HepG2 (cell line): ENCODE data around the gene SIK3. TPM values are rescaled to one million over a fixed set of nuclear protein-coding genes. Genes with fewer than 3 reads are reported as not detected.
"Not testable (repeated sequence)": the region's sequence is repeated elsewhere in the genome, so short reads cannot be mapped to it uniquely, and the experiment has no call there.

Source experiments
- AHDC1 ChIP-seq: sonication (generic); formaldehyde crosslinking; IDR thresholded peaks from 2 replicates; pipeline ENCODE4 v1.5.1; 2020; ENCODE audit warnings: mild to moderate bottlenecking, missing genetic modification reagents, borderline replicate concordance
- ATF7 ChIP-seq, 2 experiments: fragments of 450-650 bp in 1 of 2; sonication (generic) in 1 of 2; formaldehyde crosslinking in 1 of 2; IDR thresholded peaks; 2 replicates each; pipeline versions ENCODE4 v1.4.0 to v1.6.1; 2016 to 2020; ENCODE audit warnings: antibody characterized with exemption in 1 of 2, mild to moderate bottlenecking in 1 of 2, missing genetic modification reagents in 1 of 2
- CAMTA2 ChIP-seq: sonication (generic); formaldehyde crosslinking; IDR thresholded peaks from 2 replicates; pipeline ENCODE4 v1.4.0; 2020; ENCODE audit warnings: mild to moderate bottlenecking, missing genetic modification reagents, borderline replicate concordance
- FOXC1 ChIP-seq: sonication (generic); formaldehyde crosslinking; IDR thresholded peaks from 2 replicates; pipeline ENCODE4 v1.8.0; 2022; ENCODE audit warnings: mild to moderate bottlenecking, missing genetic modification reagents, borderline replicate concordance
- FOXO4 ChIP-seq: sonication (generic); formaldehyde crosslinking; conservative IDR thresholded peaks from 2 replicates; pipeline ENCODE4 v1.8.1; 2023; ENCODE audit warnings: missing genetic modification reagents
- KDM3A ChIP-seq: IDR thresholded peaks from 2 replicates; pipeline ENCODE4 v1.6.1; 2018; ENCODE audit warnings: low read depth, missing compliant biosample characterization
- SP140L ChIP-seq: sonication (generic); formaldehyde crosslinking; IDR thresholded peaks from 2 replicates; pipeline ENCODE4 v1.4.0; 2020; ENCODE audit warnings: missing genetic modification reagents, borderline replicate concordance
- TMF1 ChIP-seq: sonication (generic); formaldehyde crosslinking; IDR thresholded peaks from 2 replicates; pipeline ENCODE4 v1.8.1; 2022; ENCODE audit warnings: low read depth, missing genetic modification reagents
- ZBTB38 ChIP-seq: sonication (generic); formaldehyde crosslinking; IDR thresholded peaks from 2 replicates; pipeline ENCODE4 v1.5.1; 2020; ENCODE audit warnings: mild to moderate bottlenecking, missing genetic modification reagents
- ZC3H13 ChIP-seq: sonication (generic); formaldehyde crosslinking; IDR thresholded peaks from 2 replicates; pipeline ENCODE4 v1.8.1; 2023; ENCODE audit warnings: mild to moderate bottlenecking, missing genetic modification reagents, moderate library complexity
- ZFP82 ChIP-seq: sonication (generic); formaldehyde crosslinking; IDR thresholded peaks from 2 replicates; pipeline ENCODE4 v1.5.1; 2020; ENCODE audit warnings: mild to moderate bottlenecking, missing genetic modification reagents, borderline replicate concordance
- ZNF362 ChIP-seq: sonication (generic); formaldehyde crosslinking; IDR thresholded peaks from 2 replicates; pipeline ENCODE4 v1.4.0; 2020; ENCODE audit warnings: missing genetic modification reagents, mild to moderate bottlenecking, borderline replicate concordance
- polyA plus RNA-seq, 8 experiments: library from polyadenylated mRNA; depleted of rRNA in 3 of 8; stranded (reverse) in 7 of 8; unstranded in 1 of 8; fragments of >200 nt; fragmentation: Illumina TruSeq in 4 of 8; extraction: Trizol in 4 of 8; gene quantifications; 2 replicates each; pipeline versions ENCODE4 v1.2.1 to v1.2.3, GENCODE V29; 2011 to 2016; ENCODE audit warnings: low read depth in 4 of 8, missing spikeins in 1 of 8, mixed read lengths in 1 of 8; ENCODE audit not compliant: insufficient read depth in 1 of 8
- total RNA-seq, 5 experiments: library from RNA; depleted of rRNA; stranded (reverse); fragments of >200 nt; fragmentation: Illumina TruSeq; extraction: Trizol; gene quantifications; 2 replicates each; pipeline ENCODE4 v1.2.3, GENCODE V29; 2016; ENCODE audit warnings: low read depth in 1 of 5

The SIK3 gene
- total and polyA plus RNA-seq, 2 of the 13 experiments (the other 11 are each of a cell fraction or from before 2014, with no cell fraction given) = 5.7 to 9.8 TPM

GRCh38 chr11:116834535-116835041 lies 263.6 kb downstream of the SIK3 start (continued):
- peak; percentile 14; the same call in 1 of the 2 replicates for TF ChIP-seq FOXO4 (CRISPR knock-in tag)
- peak; percentile 72 for TF ChIP-seq ZC3H13
- TF ChIP-seq ZFP82 = peak; percentile 63; the same call in 1 of the 2 replicates
- TF ChIP-seq AHDC1 (CRISPR knock-in tag) = 0 out of 2 replicates have a peak, but pooled peaks have one; percentile 3
- 0 out of 2 replicates have a peak, but pooled peaks have one; percentile 13 for TF ChIP-seq FOXC1 (CRISPR knock-in tag)
- TF ChIP-seq CAMTA2 (CRISPR knock-in tag) = 0 out of 2 replicates have a peak, but pooled peaks have one; percentile 2
- 0 out of 2 replicates have a peak, but pooled peaks have one; percentile 11 for TF ChIP-seq TMF1
- peak; percentile 39; the same call in 1 of the 2 replicates for TF ChIP-seq ZBTB38 (CRISPR knock-in tag)
- TF ChIP-seq ZNF362 (CRISPR knock-in tag) = peak; percentile 51; the same call in 1 of the 2 replicates
- TF ChIP-seq KDM3A = peak; percentile 7; the same call in 1 of the 2 replicates
- peak; percentile 39; the same call in 1 of the 2 replicates for TF ChIP-seq ATF7 (IDR thresholded peaks at IDR 0.05)
- TF ChIP-seq ATF7 (CRISPR knock-in tag; IDR thresholded peaks at IDR 0.05) = not testable (repeated sequence)
- TF ChIP-seq SP140L (CRISPR knock-in tag) = peak; percentile 7; the same call in 1 of the 2 replicates
